ENCODE data around the gene SYMPK.

GRCh38 chr19:45876161-45876410 is 13.1 kb upstream of the SYMPK start:
- no peak for TF ChIP-seq CTCF (IDR thresholded peaks at IDR 0.05)
- no peak for TF ChIP-seq POLR2A (IDR thresholded peaks at IDR 0.05)
- TF ChIP-seq EP300 (IDR thresholded peaks at IDR 0.05) = no peak
